ENCODE data around the gene CSNK2A1.

CSNK2A1 gene

DNA sequence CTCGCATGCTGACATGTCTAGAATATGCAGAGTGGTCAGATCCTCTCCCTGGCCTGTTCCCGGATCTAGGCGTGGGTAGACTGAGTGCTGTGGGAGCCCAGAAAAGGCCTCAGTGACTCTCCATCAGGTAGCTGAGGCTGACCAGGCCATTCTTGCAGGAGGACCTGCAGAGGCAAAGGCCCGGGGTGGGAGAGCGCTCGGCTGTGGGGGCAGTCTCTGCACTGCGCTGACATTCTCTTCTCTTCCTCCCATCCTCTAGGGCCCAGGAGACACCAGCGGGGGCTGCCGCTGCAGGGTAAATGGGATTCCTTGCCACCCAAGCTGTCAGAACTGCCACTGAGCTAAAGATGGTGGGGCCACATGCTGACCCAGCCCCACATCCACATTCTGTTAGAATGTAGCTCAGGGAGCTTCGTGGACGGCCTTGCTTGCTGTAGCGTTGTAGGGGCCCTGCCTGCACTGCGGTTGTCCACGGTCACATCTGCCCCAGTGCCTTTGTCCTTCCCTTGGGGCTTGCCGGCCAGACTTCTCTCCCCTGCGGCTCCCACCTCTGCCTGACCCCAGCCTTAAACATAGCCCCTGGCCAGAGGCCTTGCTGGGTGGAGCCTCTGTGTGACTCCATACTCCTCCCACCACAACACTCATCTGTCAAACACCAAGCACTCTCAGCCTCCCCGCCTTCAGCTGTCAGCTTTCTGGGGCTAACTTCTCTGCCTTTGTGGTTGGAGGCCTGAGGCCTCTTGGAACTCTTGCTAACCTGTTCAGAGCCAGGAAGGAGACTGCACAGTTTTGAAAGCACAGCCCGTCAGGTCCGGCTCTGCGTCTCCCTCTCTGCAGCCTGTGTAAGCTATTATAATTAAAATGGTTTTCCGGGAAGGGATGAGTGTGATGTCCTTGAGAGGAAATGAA, 113.2 kb downstream of the CSNK2A1 start:
- DNase-seq (ENCODE audit: low read depth) = no peak

DNA sequence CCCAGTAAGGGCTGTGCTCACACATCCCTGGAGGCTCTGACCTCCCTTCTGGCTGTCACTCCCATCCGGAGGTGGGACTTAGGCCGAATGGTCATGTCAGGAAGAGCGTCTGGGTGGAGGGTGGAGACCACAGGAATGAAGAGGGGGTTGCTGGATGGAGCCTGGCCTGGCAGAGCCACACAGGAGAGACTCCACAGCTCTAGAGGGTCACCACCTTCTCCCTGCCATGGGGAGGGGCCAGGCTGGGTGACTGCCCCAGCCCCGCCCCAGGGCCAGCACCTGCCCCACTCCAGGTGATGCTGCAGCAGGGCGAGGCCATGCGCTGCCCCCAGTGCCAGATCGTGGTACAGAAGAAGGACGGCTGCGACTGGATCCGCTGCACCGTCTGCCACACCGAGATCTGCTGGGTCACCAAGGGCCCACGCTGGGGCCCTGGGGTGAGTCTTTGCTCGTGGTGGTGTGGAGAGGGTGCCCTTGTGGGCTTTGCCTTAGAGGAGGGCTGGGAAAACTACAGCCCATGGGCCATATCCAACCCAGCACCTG, 114.9 kb downstream of the CSNK2A1 start:
- DNase-seq (ENCODE audit: low read depth) = no peak

DNA sequence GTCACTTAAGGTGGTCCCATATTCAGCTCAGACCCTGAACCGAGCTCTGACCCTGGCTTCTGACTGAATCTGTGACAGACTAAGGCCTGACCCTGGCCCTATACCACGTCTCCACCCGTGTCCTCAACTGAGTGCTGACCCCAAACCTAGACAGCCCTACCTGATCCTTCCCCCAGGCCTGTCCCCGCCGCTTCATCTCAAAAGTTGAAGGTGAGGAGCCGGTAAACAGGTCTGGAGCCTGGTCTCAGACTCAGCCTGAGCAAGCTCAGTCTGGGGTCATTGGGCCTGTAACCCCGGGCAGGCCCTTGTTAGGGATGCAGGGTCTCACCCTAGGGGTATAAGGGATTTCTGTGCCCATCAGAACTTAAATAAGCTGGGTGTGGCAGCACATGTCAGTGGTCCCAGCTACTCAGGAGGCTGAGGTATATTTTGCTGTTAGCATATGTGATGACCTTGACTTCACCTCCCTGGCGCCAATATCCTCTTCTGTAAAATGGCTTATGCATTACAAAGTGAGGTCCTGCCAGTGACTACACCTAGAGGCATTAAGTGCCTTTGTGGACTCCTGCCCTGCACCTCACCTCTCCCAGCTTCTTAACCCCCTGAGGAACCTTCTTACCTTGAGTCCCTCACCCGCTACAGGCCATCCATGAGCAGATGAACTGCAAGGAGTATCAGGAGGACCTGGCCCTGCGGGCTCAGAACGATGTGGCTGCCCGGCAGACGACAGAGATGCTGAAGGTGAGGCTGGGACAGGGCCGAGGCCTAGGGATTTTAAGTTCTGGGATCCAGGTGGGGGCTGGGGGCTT, 115.5 kb downstream of the CSNK2A1 start:
- no peak for DNase-seq (ENCODE audit: low read depth)

DNA sequence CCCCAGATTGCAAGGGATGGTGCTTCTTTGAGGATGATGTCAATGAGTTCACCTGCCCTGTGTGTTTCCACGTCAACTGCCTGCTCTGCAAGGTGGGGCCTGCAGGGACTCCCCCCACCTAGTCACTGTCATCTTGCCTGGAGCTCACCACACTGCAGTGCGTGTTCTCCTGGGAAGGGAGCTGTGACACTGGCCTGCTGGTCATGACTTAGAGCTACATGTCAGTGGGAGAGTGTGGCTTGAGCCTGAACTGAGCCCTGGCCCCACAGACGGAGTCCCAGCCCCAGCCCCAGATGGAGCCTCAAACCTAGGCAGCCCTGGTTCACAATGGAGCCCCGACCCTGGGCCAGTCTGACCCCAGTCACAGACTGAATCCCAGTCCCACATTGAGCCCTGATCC, 116.2 kb downstream of the CSNK2A1 start:
- no peak for DNase-seq (ENCODE audit: low read depth)

DNA sequence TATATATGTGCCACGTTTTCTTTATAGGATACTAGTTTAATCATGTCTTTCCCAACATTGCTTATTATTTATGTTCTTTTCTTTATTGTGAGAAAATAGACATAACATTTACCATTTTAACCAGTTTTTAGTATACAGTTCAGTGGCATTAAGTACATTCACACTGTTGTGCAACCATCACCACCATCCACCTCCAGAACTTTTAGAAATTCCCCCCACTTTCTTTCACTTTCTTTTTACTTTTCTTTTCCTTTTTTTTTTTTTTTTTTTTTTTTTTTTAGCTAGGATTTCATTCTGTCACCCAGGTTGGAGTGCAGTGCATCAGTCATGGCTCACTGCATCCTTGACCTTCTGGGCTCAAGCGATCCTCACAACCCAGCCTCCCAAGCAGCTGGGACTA, 117.0 kb downstream of the CSNK2A1 start:
- no peak for DNase-seq (ENCODE audit: low read depth)
